Activated T-cell treated with anti-CD3 and anti-CD28 coated beads, Interleukin-2, amount 50 U/mL, for 48 hours (primary cell): ENCODE results near the gene BCAP31.

Experiments used
- DNase-seq, 2 experiments: peaks; one replicate each; pipeline ENCODE4 v3.0.0-alpha.2; 2020

Gene BCAP31

DNA sequence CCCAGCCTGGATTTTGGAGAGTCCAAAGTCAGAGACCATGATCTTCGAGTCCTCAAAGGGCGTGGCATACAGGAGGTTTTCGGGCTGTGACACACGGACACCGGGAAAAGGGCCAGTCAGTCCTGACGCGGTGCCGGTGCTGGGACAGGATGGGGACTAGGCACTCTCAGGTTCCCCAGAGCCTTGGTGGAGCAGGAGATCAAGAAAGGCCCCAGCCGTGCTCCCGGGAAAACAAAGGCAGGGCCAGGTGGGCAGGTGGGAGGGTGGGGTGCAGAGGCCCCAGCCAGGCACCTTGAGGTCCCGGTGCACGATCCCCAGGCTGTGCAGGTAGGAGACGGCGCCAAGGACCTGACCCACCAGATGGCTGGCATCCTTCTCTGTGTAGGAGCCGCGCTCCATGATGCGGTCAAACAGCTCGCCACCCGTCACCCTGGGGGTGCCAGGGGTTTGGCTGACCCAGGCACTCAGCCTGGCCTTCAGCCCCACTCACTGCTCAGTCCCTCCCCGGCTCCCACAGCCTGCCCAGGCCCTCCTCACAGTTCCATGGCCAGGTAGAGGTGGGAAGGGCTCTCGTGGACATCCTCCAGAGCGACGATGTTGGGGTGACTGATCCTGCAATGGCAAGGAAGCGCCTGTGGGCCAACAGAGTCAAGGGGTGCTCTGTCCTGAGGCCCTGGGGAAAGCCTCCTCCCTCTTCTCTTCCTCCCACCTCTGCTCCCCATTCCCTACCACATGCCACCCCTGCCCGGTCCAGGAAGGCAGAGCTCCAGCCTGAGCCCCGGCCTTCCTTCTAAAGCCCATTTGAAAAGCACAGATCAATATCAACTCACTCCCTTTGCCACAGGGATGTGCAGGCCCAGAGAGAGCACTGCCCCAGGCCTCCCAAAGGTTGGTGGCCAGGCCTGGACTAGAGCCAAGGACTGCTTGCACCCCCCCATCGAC lies 52.3 kb downstream of the BCAP31 start:
- DNase-seq: no peak

DNA sequence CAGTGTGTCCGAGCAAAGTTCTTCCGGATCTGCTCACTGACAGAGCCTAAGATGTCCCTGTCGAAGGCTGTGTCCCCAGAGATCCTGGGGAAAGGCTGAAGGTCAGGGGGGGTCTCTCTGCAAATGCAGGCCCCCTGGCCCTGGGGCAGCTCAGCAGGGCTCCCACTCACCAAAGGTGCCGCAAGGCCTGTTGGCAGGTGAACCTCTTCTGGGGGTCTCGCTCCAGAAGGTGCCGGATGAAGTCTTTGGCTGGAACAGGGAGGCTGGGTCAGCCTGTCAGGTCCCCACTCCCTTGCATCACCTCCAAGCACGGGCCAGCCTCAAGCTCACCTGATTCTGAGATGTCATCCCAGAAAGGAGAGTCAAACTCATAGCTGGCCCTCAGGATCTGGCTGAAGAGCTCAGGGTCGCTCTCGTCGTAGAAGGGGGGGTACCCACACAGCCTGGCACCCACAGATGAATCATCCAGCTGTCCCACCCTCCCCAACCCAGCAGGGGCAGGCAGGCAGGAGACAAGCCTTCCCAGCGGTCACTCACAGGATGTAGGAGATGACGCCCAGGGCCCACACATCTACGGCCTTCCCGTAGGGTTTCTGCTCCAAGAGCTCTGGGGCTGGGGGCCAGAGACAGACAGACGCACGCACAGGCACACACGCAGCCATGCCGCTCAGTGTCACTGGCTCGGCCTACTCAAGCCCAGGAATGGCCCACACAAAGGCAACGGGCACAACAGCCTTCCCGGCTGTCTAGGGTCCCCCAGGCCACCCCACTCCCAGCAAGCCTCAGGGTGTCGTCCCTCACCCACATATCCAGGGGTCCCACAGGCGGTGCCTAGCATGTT lies 53.2 kb downstream of the BCAP31 start:
- DNase-seq: no peak

DNA sequence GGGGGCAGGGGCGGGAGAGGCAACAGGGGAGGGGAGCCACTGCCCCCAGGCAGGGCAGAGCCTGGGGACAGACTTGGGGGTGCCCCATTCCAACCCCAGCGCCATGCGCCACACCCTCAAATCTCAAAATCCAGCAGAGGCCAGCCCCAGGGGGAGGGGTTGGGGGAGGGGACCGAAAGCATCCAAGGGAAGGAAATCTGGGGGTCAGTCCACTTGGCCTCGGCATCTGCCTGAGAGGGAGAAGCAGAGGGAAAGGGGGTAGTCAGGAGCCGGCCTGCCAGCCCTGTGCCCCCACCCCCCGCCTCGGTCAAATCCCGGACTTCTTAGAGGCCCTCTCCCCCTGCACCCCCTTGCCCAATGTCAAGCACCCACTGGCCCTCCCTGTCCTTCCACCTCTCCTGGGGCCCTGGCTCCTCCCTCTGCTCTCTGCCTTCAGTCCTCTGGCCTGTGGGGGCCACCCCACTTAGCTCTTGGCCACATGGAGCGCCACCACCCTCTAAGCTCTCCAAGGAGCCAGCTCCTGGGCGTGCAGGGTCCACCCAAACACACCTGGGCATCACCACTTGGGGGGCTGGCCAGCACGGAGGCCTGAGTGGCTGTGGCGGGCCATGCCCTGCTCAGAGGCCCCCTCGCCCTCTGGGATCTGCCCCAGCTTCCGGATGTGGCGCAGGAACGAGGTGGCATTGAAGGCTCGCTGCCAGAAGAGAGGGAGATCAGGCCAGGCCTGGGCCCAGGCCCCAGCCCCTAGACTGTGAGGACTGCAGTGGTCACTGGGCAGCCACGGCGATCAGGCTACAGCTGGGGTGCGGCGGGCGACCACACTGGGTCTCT lies 54.1 kb downstream of the BCAP31 start:
- DNase-seq: no peak

DNA sequence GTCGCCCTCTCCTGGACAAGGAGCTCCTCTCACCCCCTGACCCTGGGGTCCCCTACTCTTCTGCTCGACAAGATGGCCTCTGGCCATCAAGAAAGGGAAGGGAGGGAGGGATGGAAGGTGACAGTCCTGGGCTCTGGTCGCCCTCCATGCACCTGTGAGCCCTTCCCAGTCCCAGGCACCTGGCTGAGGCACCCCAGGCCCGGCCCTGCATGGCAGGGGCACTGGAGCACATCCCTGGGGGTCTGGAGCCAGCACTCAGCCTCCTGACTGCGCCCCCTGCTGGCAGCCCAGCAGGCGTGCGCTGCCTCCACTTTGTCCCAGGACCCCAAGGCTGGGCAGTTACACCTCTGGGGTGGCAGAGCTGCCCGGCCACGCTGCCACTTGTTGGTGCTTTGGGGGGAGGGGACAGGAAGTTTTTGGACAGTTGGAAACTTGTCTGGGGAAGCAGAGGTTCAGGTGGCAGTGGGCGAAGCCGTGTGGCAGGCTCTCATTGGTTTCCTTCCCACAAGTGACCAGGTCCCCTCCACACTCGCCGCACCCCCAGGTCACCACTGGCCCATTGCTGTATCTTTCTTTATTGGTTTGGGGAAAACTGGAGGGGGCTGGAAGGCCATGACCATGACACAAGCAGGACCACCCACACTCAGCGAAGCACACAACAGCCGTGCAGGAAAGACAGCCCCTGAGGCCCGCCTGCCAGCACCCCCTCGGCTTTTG lies 54.9 kb downstream of the BCAP31 start:
- DNase-seq: peak; percentile 67 to 73

DNA sequence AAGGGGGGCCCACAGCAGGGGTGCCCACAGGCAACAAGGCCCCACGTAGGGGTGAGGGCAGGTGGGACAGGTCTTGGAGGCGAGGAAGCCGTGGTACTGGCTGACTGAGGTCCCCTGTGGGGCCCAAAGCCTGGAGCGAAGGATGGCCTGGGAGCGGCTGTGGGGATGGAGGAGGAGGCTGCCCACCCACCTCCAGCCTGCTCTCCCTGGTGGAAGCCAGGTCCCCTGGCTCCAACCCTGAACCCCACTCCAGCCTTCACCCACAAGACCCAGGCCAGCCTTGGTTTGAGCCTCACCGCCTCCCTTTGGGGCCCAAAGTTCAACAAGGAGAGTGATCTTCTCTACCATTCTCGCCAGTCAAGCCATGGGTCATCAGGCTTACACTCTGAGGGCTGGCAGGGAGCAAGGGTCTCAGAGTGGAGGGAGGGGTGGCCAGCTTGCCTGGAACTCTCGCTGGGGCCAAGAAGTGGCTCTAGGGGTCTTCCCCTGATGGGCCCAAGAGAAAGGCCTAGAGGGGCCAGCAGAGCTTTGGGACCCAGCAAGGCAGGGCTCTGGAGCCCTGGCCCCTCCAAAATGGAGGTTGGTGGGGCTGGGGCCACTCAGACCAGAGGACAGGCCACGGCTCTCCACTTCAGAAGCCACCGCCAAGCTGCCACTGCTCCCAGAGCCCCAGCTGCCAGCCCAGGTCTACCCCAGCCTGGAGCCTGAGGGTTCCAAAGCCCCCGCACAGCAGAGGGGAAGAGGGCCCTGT lies 55.6 kb downstream of the BCAP31 start:
- no peak for DNase-seq

DNA sequence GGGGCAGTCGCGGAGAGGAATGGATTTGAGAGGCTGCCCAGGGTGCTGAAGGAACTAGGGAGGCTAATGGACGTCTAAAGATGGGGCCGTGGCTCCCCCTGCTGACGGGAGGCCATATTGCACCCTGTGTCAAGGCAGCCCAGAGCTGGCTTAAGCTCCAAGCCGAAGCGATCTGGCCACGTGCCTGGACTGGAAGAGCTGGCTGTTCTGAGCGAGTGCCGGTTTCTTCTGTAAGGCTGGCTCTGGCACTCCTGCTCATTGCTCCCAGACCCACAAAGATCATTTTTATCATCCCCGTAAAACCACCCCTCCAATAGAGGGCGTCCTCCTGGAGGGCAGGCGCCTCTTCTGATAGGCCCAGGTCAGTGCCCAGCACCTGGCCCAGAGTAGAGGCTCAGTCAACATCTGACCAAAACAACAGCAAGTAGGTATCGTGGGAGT lies 56.2 kb downstream of the BCAP31 start:
- DNase-seq: peak; percentile 90 to 91

DNA sequence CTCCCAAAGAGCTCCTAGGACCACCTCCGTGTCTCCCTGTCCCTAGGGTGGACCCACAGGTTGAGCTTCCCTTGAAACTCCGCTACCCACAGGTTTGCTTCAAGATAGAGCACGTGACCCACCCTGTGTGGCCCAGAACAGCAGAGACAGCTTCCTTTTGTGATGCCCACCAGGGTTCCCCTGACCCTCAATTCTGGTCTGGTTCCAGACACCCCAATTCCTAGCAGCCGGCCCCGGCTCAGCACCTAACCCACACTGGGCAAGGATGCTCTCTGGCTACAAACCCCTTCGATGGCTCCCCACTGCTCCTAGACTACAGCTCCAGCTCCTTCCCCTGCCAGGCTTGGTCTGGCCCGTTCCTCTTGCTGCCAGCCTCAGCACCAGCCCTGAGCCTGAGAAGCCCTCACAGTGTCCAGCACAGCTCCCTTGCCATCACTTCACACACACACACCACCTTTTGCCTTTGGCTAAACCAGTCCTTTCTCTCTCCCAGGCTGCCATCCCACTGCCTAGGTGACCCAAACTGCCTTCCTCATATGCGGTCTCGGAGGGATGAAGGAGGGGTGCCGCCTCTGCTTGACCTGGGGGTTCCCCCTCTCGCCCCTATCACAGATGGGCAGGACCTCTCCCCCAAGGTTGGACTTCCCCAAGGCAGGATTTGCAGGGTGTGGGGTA lies 56.8 kb downstream of the BCAP31 start:
- DNase-seq: no peak

DNA sequence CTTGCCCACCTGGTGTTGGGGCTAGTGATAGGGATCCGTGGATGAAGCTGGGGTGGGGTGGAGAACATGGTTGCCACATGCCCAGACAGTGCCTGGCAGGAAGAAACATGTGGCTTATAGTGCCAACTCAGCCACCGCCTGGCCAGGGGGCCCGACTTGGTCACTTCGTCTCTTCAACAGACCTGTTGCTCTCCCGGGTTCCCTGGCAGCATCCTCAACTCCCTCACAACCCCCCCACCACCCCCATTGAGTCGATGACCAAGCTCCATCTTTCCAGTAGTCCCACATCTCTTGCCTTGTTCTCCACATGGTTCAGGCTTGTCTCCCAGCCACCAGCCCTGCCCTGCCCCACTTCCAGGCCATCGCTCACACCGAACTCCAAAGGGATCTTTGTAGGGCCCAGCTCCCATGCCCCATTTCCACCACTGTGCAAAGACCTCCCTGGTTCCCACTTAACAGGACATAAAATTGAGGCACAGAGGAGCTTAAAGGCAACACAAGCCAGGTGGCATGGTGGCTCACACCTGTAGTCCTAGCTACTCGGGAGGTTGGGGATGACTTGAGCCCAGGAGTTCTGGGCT lies 58.4 kb downstream of the BCAP31 start:
- no peak for DNase-seq

DNA sequence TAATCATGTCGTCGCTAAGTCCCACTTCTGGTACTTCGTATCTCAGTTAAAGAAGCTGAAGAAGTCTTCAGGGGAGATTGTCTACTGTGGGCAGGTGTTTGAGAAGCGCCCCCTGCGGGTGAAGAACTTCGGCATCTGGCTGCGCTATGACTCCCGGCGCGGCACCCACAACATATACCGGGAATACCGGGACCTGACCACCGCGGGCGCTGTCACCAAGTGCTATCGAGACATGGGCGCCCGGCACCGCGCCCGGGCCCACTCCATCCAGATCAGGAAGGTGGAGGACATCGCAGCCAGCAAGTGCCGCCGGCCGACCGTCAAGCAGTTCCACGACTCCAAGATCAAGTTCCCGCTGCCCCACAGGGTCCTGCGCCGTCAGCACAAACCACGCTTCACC lies 61.9 kb downstream of the BCAP31 start:
- DNase-seq: peak; percentile 63 to 71

DNA sequence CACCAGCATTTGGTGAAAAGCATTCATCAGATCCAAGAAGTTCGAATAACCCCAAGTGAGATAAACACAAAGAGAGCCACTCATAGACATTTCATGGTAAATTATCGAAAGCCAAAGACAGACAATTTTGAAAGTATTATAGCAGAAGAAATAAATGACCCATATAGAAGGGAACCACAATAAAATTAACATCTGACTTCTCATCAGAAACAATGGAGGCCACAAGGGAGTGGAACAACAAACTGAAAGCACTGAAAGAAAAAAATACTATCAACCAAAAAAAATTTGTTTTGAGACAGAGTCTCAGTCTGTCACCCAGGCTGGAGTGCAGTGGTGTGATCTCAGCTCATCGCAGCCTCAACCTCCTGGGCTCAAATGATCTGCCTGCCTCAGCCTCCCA lies 64.9 kb downstream of the BCAP31 start:
- no peak for DNase-seq

DNA sequence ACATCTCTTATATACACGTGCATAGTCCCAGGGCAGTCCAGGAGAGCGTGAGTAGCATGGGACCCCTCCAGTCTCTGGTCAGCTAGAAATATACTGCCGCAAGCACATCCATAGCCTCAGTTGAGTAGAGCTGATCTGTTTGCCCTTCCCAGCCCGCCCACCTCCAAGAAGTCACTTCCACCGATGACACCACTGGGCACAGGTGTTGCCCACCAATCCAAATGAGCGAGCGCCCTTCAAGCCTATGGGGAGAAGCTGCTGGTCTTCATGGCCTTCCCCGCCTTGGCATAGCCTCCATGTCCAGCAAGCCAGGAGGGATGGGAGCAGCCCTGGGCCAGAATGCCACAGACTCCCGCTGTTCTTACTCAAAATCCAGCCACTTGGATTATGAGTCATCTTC lies 67.0 kb downstream of the BCAP31 start:
- no peak for DNase-seq

DNA sequence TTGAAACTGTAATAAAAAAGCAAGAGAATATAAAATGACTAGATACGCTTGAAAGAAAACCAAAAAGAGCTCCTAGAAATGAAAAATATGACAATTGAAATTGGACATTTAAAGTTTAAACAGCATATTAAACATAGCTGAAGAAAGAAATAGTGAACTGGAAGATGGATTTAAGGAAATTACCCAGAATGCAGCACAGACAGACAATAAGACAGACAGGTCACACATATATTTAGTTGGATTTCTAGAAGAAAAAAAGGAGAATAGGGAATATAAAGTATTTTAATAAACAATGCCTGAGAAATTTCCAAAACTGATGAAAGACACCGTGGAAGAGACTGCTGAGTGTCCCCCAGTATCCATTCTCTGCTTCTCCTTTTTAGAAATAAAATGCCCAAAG lies 70.6 kb downstream of the BCAP31 start:
- no peak for DNase-seq

DNA sequence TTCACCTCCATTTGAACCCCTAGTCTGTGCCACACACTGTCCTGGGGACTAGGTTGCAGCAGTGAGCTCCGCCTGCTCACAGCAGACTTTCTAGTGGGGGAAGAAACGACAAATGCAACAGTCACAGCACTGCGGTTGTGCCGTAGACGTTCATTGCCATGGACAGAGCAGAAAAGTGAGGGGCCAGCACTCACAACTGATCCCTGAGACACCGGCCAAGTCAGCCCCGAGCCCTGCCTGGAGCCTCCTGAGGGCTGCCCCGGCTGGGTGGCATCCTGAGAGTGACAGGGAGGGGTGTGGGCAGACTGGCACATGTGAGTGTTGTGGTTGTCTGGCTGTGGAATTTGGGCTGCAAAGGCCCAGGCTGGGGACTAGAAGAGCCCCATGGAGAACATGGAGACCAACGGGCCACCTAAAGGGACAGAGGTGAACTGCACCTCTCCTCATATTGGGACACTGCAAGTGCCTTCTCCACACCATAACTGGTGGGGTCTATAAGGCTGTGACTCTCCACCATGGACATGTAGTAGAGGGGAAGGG lies 72.6 kb downstream of the BCAP31 start:
- peak in 1 of 2 experiments; percentile 32 for DNase-seq

DNA sequence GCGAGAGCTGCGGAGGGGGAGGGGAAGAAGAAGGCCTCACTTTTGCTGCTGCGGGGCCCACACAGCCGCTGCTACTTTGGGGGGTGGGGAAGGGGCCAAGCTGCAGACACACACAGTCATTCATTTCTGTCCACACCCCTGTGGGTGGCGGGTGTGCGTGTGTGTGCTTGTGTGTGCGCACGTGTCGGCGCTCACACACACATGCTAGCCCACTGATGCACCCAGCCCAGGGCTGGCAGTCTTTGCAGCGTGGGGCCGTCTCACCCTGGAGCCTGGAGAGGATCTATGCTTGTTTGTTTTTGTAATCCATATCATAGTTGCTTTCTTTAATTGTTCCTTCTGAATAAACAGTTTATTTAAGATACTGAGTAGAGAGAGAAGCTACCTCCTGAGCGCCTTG lies 73.2 kb downstream of the BCAP31 start:
- DNase-seq: peak in 1 of 2 experiments; percentile 4
